ENCODE measurements around the gene LGMN. TPM values are rescaled to one million over a fixed set of nuclear protein-coding genes. Genes with fewer than 3 reads are reported as not detected.

LGMN gene
- total RNA-seq, 1 experiment from 2014 or later = 48.8 TPM

- no peak overlapping the region for H3K27ac ChIP-seq
- no peak overlapping the region for H2AFZ ChIP-seq
- no peak for DNase-seq
- no TSS peak for BruUV-seq (replicated peaks)
- no peaks in the 10 kb centered on the region for H4K20me1 ChIP-seq (ENCODE audit: insufficient read depth)
- no peak for TF ChIP-seq EZH2 (IDR thresholded peaks at IDR 0.05; ENCODE audit: low read depth)
- TF ChIP-seq, protein P1, sequence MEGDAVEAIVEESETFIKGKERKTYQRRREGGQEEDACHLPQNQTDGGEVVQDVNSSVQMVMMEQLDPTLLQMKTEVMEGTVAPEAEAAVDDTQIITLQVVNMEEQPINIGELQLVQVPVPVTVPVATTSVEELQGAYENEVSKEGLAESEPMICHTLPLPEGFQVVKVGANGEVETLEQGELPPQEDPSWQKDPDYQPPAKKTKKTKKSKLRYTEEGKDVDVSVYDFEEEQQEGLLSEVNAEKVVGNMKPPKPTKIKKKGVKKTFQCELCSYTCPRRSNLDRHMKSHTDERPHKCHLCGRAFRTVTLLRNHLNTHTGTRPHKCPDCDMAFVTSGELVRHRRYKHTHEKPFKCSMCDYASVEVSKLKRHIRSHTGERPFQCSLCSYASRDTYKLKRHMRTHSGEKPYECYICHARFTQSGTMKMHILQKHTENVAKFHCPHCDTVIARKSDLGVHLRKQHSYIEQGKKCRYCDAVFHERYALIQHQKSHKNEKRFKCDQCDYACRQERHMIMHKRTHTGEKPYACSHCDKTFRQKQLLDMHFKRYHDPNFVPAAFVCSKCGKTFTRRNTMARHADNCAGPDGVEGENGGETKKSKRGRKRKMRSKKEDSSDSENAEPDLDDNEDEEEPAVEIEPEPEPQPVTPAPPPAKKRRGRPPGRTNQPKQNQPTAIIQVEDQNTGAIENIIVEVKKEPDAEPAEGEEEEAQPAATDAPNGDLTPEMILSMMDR (conservative IDR thresholded peaks at IDR 0.05) = no peak
- no peaks in the 10 kb centered on the region for H3K36me3 ChIP-seq (ENCODE audit: low read depth)
- H3K4me3 ChIP-seq = no peak overlapping the region
- no peaks in the 10 kb centered on the region for H3K9me3 ChIP-seq (ENCODE audit: insufficient read depth, low read depth)
- intact Hi-C loops (cut with micrococcal nuclease; ENCODE audit: unreplicated experiment) = no loop called here
- H3K27me3 ChIP-seq (ENCODE audit: insufficient read depth, low read depth) = no peaks in the 10 kb centered on the region
- H3K9me2 ChIP-seq (ENCODE audit: insufficient read depth) = no peaks in the 10 kb centered on the region
- H3F3A ChIP-seq (ENCODE audit: insufficient read depth, low read depth) = peaks cover 16% of the 10 kb centered on the region
- H3K79me2 ChIP-seq (ENCODE audit: low read depth) = no peaks in the 10 kb centered on the region
- CTCF ChIA-PET = no interaction called here
- POLR2A ChIA-PET (ENCODE audit: unreplicated experiment) = no interaction called here
- no peak overlapping the region for H3K4me2 ChIP-seq
- H3K4me1 ChIP-seq (replicated peaks; ENCODE audit: insufficient read depth) = peaks cover 19% of the 10 kb centered on the region
These were observed 94.1 kb downstream of the LGMN start for GRCh38 chr14:92654239-92654901.

Other genes with a start within 250 kb of the LGMN start
- 13.4 and 14.8 TPM in 2 replicates for gene RIN3, start 234.8 kb downstream of the LGMN start, total RNA-seq (2021)
- 17.2 and 22.6 TPM in 2 replicates for gene GOLGA5, start 45.7 kb upstream of the LGMN start, total RNA-seq (2021)
- not detected in 2 replicates for gene CHGA, start 174.5 kb upstream of the LGMN start, total RNA-seq (2021)

All from PC-9 (cell line).